Loucy (cell line): ENCODE results near the gene DAD1.

Source experiments
- H2AFZ ChIP-seq: fragments of 200-600 bp; sonication (generic); 2 replicates; pipeline ENCODE4 v1.6.0; 2016; ENCODE audit warnings: antibody characterized with exemption, mild to moderate bottlenecking, low read length, moderate library complexity
- H3F3A ChIP-seq: fragments of 200-600 bp; 2 replicates; pipeline ENCODE4 v1.6.0; 2016; ENCODE audit warnings: antibody characterized with exemption, low read depth, mild to moderate bottlenecking
- H3K27me3 ChIP-seq: fragments of 200-600 bp; sonication (generic); 2 replicates; pipeline ENCODE4 v1.6.1; 2014; ENCODE audit warnings: low read length, mild to moderate bottlenecking; ENCODE audit not compliant: insufficient read depth, poor library complexity, severe bottlenecking
- H3K36me3 ChIP-seq: fragments of 200-600 bp; sonication (generic); 2 replicates; pipeline ENCODE4 v1.6.1; 2016; ENCODE audit warnings: low read length; ENCODE audit not compliant: insufficient read depth
- H3K4me1 ChIP-seq: fragments of 200-600 bp; sonication (generic); 2 replicates; pipeline ENCODE4 v1.5.1; 2014; ENCODE audit warnings: low read length, mild to moderate bottlenecking; ENCODE audit not compliant: insufficient read depth, poor library complexity, severe bottlenecking
- H3K4me2 ChIP-seq: fragments of 200-600 bp; sonication (generic); 2 replicates; pipeline ENCODE4 v1.6.0; 2014; ENCODE audit warnings: antibody characterized with exemption, low read length, low read depth, mild to moderate bottlenecking; ENCODE audit not compliant: poor library complexity, severe bottlenecking
- H3K4me3 ChIP-seq: fragments of 200-600 bp; sonication (generic); 2 replicates; pipeline ENCODE4 v1.5.1; 2014; ENCODE audit warnings: low read length, mild to moderate bottlenecking, mixed read lengths; ENCODE audit not compliant: poor library complexity, severe bottlenecking
- H3K79me2 ChIP-seq: fragments of 200-600 bp; sonication (generic); 2 replicates; pipeline ENCODE4 v1.6.1; 2014; ENCODE audit warnings: low read length; ENCODE audit not compliant: insufficient read depth
- H3K9ac ChIP-seq: fragments of 200-600 bp; sonication (generic); 2 replicates; pipeline ENCODE4 v1.6.0; 2014; ENCODE audit warnings: mild to moderate bottlenecking, low read depth, low read length, moderate library complexity; ENCODE audit not compliant: poor library complexity, severe bottlenecking
- H3K9me2 ChIP-seq: fragments of 200-600 bp; sonication (generic); replicated peaks from 2 replicates; pipeline ENCODE4 v1.6.1; 2016; ENCODE audit warnings: low read depth, low read length, mixed read lengths
- H3K9me3 ChIP-seq: fragments of 200-600 bp; sonication (generic); 2 replicates; pipeline ENCODE4 v1.6.1; 2014; ENCODE audit warnings: mild to moderate bottlenecking, antibody characterized with exemption, low read length, low read depth; ENCODE audit not compliant: insufficient read depth
- H4K20me1 ChIP-seq: fragments of 200-600 bp; sonication (generic); 2 replicates; pipeline ENCODE4 v1.6.0; 2014; ENCODE audit warnings: antibody characterized with exemption, low read length, mild to moderate bottlenecking; ENCODE audit not compliant: insufficient read depth, poor library complexity, severe bottlenecking
- EZH2phosphoT487 ChIP-seq: fragments of 200-600 bp; IDR thresholded peaks from 2 replicates; pipeline ENCODE4 v1.6.1; 2018; ENCODE audit warnings: antibody characterized with exemption, mild to moderate bottlenecking, moderate library complexity, borderline replicate concordance
- TF ChIP-seq, protein P1 (sequence below): fragments of 200-600 bp; sonication (generic); conservative IDR thresholded peaks from 2 replicates; pipeline ENCODE4 v1.5.1; 2014; ENCODE audit warnings: mild to moderate bottlenecking, antibody characterized with exemption, low read length

DAD1 gene

DNA sequence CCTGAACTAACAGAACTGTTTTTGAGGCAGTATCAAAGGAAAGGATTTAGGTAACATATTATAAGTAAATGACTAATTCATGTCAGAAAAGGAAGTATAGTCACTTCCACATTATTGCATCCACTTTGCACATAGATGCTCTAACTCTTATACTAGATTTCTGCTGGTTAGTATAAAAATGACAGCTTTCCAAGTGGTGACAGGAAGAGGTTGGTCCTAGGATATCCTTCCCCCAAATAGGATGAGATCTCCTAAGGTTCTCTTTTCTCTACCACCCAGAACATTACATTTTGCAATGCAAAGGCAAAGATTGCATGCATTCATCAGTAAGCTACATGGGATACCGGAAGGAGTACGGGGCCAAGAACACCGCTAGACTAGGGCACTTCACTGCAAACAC is 15.2 kb downstream of the DAD1 start:
- H3K36me3 ChIP-seq: peaks cover 24% of the 10 kb centered on the region
- TF ChIP-seq, protein P1, sequence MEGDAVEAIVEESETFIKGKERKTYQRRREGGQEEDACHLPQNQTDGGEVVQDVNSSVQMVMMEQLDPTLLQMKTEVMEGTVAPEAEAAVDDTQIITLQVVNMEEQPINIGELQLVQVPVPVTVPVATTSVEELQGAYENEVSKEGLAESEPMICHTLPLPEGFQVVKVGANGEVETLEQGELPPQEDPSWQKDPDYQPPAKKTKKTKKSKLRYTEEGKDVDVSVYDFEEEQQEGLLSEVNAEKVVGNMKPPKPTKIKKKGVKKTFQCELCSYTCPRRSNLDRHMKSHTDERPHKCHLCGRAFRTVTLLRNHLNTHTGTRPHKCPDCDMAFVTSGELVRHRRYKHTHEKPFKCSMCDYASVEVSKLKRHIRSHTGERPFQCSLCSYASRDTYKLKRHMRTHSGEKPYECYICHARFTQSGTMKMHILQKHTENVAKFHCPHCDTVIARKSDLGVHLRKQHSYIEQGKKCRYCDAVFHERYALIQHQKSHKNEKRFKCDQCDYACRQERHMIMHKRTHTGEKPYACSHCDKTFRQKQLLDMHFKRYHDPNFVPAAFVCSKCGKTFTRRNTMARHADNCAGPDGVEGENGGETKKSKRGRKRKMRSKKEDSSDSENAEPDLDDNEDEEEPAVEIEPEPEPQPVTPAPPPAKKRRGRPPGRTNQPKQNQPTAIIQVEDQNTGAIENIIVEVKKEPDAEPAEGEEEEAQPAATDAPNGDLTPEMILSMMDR: no peak
- TF ChIP-seq EZH2phosphoT487: no peak

DNA sequence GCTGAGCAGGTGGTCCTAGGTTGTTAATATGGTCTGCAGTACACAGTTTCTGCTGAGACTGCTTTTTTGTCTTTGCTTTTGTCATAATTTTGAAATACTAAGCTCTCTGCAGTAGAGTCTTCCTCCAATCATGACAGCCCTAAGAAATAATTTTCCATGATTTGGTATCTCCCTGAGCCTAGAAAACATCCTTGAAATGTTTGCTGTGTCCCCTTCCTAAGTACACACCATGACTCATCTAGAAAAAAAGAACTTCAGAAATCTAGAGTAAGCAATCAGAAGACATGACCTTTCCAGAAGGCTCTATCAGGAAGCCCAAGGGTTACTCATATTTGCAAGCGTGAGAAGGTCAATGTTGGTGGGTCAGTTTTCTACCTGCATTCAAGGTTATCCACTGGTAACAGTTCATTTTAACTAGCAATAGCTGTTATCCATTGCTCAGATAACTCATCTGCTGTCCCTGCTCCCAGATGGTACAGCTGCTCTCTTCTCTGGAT is 16.4 kb downstream of the DAD1 start:
- Histone ChIP-seq H3K9ac (no peak overlapping the region), H3K9me2 (no peaks in the 10 kb centered on the region), H3K36me3 (peaks cover 24% of the 10 kb centered on the region), H3K4me2 (no peak overlapping the region), H3K27me3 (no peaks in the 10 kb centered on the region), H4K20me1 (no peaks in the 10 kb centered on the region), H3K9me3 (no peaks in the 10 kb centered on the region), H3K4me3 (no peak overlapping the region), H3K4me1 (peaks cover 24% of the 10 kb centered on the region), H2AFZ (no peak overlapping the region), H3F3A (no peaks in the 10 kb centered on the region), H3K79me2 (peaks cover 24% of the 10 kb centered on the region)
- TF ChIP-seq, protein P1: no peak
- TF ChIP-seq EZH2phosphoT487: no peak

More for the DNA sequence above, 15.2 kb downstream of the DAD1 start:
- H4K20me1 ChIP-seq: no peaks in the 10 kb centered on the region
- peaks cover 14% of the 10 kb centered on the region for H3K79me2 ChIP-seq
- no peak overlapping the region for H2AFZ ChIP-seq
- no peaks in the 10 kb centered on the region for H3F3A ChIP-seq
- no peak overlapping the region for H3K4me3 ChIP-seq
- H3K9me3 ChIP-seq: no peaks in the 10 kb centered on the region
- H3K4me1 ChIP-seq: peaks cover 13% of the 10 kb centered on the region
- H3K9ac ChIP-seq: no peak overlapping the region
- H3K9me2 ChIP-seq: no peaks in the 10 kb centered on the region
- H3K27me3 ChIP-seq: no peaks in the 10 kb centered on the region
- no peak overlapping the region for H3K4me2 ChIP-seq

DNA sequence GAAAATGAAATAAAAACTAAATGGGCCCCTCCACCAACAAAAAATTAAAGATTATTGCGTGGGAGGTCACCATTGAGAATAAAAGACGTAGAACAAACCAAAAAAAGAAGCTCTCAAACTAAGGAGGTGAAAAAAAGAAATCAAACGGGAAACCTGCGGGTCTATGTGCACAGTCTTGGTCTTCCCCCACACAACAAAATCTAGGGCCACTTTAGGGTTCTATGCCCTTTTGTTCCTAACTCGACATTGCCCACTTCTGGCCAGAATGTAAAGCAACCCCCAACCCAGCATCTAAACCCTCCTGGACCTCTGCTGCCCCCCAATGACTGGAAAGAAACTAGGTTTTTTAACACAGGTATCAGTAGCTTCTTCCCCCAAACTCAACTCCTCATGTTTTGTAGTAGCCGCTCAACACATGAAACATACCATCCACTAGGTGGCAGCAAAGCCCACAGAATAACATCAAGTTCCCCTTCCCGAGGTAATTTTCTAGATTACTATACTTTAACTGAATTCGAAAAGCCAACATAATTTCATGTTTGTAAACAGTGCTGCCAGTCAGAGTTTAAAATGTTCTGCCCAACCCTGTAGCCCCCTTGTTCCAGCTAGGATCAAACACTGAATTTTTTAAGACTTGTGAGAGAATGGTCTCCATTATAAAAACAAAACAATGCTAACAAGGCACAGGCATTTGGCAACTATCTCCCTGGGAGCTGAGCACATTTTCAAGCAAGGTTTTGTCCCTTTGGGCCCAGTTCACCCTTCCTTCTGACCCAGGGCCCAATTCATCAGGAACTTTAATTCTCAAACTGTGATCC is 18.7 kb downstream of the DAD1 start:
- Histone ChIP-seq H3K79me2 (peaks cover 45% of the 10 kb centered on the region), H3K9me2 (no peaks in the 10 kb centered on the region), H3K9me3 (no peaks in the 10 kb centered on the region), H3K27me3 (no peaks in the 10 kb centered on the region), H4K20me1 (no peaks in the 10 kb centered on the region), H3F3A (no peaks in the 10 kb centered on the region), H2AFZ (no peak overlapping the region), H3K4me3 (peak overlapping the region; percentile 72), H3K4me2 (peak overlapping the region; percentile 87), H3K36me3 (peaks cover 24% of the 10 kb centered on the region), H3K9ac (peak overlapping the region; percentile 97), H3K4me1 (peaks cover 47% of the 10 kb centered on the region)
- no peak for TF ChIP-seq EZH2phosphoT487
- TF ChIP-seq, protein P1: peak; percentile 100
